ENCODE data around the gene C22orf31. TPM values are rescaled to one million over a fixed set of nuclear protein-coding genes. Genes with fewer than 3 reads are reported as not detected.

Gene C22orf31
- total RNA-seq, 1 experiment from 2014 or later: not detected

DNA sequence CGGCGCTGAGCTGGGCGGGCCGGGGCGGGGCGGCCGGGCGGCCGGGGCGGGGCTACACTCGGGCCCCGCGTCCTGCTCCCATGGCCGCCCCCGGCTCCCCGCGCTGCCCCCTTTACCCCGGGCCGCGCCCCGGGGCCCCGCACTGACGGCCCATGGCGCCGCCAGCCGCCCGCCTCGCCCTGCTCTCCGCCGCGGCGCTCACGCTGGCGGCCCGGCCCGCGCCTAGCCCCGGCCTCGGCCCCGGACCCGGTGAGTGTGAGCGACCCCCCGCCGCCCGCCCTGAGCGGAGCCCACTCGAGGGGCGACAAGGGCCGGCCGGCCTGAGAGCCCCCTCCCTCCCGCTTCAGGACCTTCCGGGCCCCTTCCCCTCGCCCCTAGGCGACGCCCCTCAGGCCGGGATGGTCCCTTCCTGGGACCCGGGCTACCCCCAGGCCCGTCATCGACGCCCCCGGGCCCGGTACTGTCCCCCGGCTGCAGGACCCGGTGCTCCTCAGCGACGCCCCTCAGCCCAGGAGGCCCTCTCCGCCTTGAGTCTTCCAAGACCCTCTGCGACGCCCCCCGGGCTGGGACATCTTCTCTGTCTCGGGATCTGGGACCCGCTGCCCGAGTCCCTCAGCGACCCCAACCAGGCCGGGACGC lies 11.5 kb upstream of the C22orf31 start, which contains the start of gene KREMEN1:
Gene KREMEN1 (plus strand): TSS at position 57 of the 639 bp plus-strand sequence. CDS start 96 bp downstream, at position 153.
- H4K91ac ChIP-seq (ENCODE audit: insufficient read length, low read depth, low read length): no peak within 1 kb of the TSS
- peaks cover 21 to 23% of the 10 kb centered on the region in 2 experiments for H3K4me1 Mint-ChIP-seq
- no peak within 1 kb of the TSS for H2AK5ac ChIP-seq (ENCODE audit: insufficient read length, low read length)
- peak within 1 kb of the TSS; percentile 88 for H2AFZ ChIP-seq (ENCODE audit: low read length)
- no peaks in the 10 kb centered on the region for H3K79me1 ChIP-seq (ENCODE audit: insufficient read depth, low read depth, low read length, poor library complexity, severe bottlenecking)
- peaks cover 66% of the 10 kb centered on the region for H3K27me3 Mint-ChIP-seq (ENCODE audit: low read depth)
- H3K4me3 Mint-ChIP-seq: peak within 1 kb of the TSS; percentile 65 to 80
- no peak within 1 kb of the TSS for H4K5ac ChIP-seq (ENCODE audit: insufficient read length, low read depth, low read length)
- no peak within 1 kb of the TSS for H2BK15ac ChIP-seq (ENCODE audit: low read depth, low read length)
- no peaks in the 10 kb centered on the region for H3K36me3 Mint-ChIP-seq (ENCODE audit: insufficient read depth in 1 of 3, low read depth in 3 of 3)
- H2BK120ac ChIP-seq (ENCODE audit: low read depth, low read length, poor library complexity, severe bottlenecking): no peak within 1 kb of the TSS
- H3K9ac ChIP-seq (ENCODE audit: extremely low read depth, insufficient read length, low read length): no peak within 1 kb of the TSS
- no peak within 1 kb of the TSS for H2BK5ac ChIP-seq (ENCODE audit: insufficient read length, low read length)
- H3K14ac ChIP-seq (ENCODE audit: insufficient read depth, low read length): no peak within 1 kb of the TSS; the same call in 1 of the 2 replicates
- peak within 1 kb of the TSS; percentile 64 for H3K4me2 ChIP-seq (ENCODE audit: insufficient read depth, insufficient read length, low read length)
- no peaks in the 10 kb centered on the region for H3K9me3 ChIP-seq (ENCODE audit: control insufficient read depth, low read depth, low read length)
- H3K56ac ChIP-seq (ENCODE audit: insufficient read length, low read depth, low read length): no peak within 1 kb of the TSS
- H3K23ac ChIP-seq (ENCODE audit: insufficient read length, low read depth, low read length): no peak within 1 kb of the TSS
- no peak within 1 kb of the TSS for H2BK20ac ChIP-seq (ENCODE audit: low read depth, low read length, poor library complexity, severe bottlenecking)
- no peak within 1 kb of the TSS for H3T11ph ChIP-seq (ENCODE audit: low read length)
- H2BK12ac ChIP-seq (ENCODE audit: insufficient read length, low read depth, low read length): no peak within 1 kb of the TSS
- H3K4ac ChIP-seq (ENCODE audit: low read depth, low read length): no peak within 1 kb of the TSS
- H3K27ac Mint-ChIP-seq: no peak within 1 kb of the TSS
- WGBS (ENCODE audit: extremely low coverage, insufficient read length, low lambda C conversion rate): no CpG with 5 or more reads among the region's 76 CpGs
- H3K27me3 ChIP-seq (ENCODE audit: insufficient read depth, low read length): peaks cover 18% of the 10 kb centered on the region; the same call in 1 of the 2 replicates
- H4K8ac ChIP-seq (replicated peaks; ENCODE audit: insufficient read length, low read depth, low read length): no peak within 1 kb of the TSS
- peaks cover 19% of the 10 kb centered on the region for H3K23me2 ChIP-seq (ENCODE audit: insufficient read length, low read depth, low read length, poor library complexity, severe bottlenecking)
- peaks cover 3% of the 10 kb centered on the region; the same call in 1 of the 2 replicates for H3K4me1 ChIP-seq (ENCODE audit: insufficient read depth, low read length)
- H3K79me2 ChIP-seq (ENCODE audit: insufficient read depth, low read length): no peaks in the 10 kb centered on the region
- DNase-seq: no peak
- H4K20me1 ChIP-seq (ENCODE audit: control insufficient read depth, insufficient read depth, insufficient read length): no peaks in the 10 kb centered on the region
- TF ChIP-seq CTCF (conservative IDR thresholded peaks at IDR 0.05): no peak
- H3K18ac ChIP-seq (ENCODE audit: insufficient read length, low read depth, low read length): no peak within 1 kb of the TSS
- H3K9me3 Mint-ChIP-seq: no peaks in the 10 kb centered on the region; a peak in 1 of 5 replicates
- no peak within 1 kb of the TSS for H3K27ac ChIP-seq (ENCODE audit: insufficient read length, low read depth, low read length)

Data from H9 (cell line).